Fibroblast of pulmonary artery (primary cell): ENCODE results near the gene PLXNA3.

Experiments
- DNase-seq: peaks from one replicate; pipeline ENCODE4 v3.0.0-alpha.2; 2010; ENCODE audit warnings: low read depth
- H3K4me3 ChIP-seq: replicated peaks from 2 replicates; pipeline ENCODE4 v1.5.1; 2011; ENCODE audit warnings: low read depth, mild to moderate bottlenecking, control low read depth, low read length, moderate library complexity
- CTCF ChIP-seq: IDR thresholded peaks from 2 replicates; pipeline ENCODE4 v1.5.1; 2011; ENCODE audit warnings: mild to moderate bottlenecking, control low read depth, low read length, inconsistent platforms; ENCODE audit errors: missing control alignments

PLXNA3 gene

GRCh38 chrX:154417157-154417556 lies 40.9 kb upstream of the PLXNA3 start:
- H3K4me3 ChIP-seq = no peak overlapping the region
- DNase-seq = no peak
- TF ChIP-seq CTCF = no peak

GRCh38 chrX:154419189-154419588 lies 38.9 kb upstream of the PLXNA3 start:
- no peak overlapping the region for H3K4me3 ChIP-seq
- no peak for TF ChIP-seq CTCF
- no peak for DNase-seq

GRCh38 chrX:154419688-154420401 lies 38.2 kb upstream of the PLXNA3 start:
- H3K4me3 ChIP-seq = no peak overlapping the region
- no peak for TF ChIP-seq CTCF
- DNase-seq = no peak

GRCh38 chrX:154420402-154420756 lies 37.7 kb upstream of the PLXNA3 start:
- no peak overlapping the region for H3K4me3 ChIP-seq
- no peak for TF ChIP-seq CTCF
- DNase-seq = no peak

- no peak for DNase-seq
- H3K4me3 ChIP-seq = no peak overlapping the region
- TF ChIP-seq CTCF = no peak
These were observed 30.9 kb upstream of the PLXNA3 start for GRCh38 chrX:154426916-154427770.

GRCh38 chrX:154428176-154429171 lies 29.6 kb upstream of the PLXNA3 start, which contains the start of gene ATP6AP1:
Gene ATP6AP1 (plus strand): TSS chrX:154428677. CDS start chrX:154428693, 16 bp downstream.
- no peak for TF ChIP-seq CTCF
- DNase-seq = peak; percentile 95
- H3K4me3 ChIP-seq = peak within 1 kb of the TSS; percentile 66
